ENCODE results near the gene ZNF585A. TPM values are rescaled to one million over a fixed set of nuclear protein-coding genes. Genes with fewer than 3 reads are reported as not detected.

The ZNF585A gene
- total and polyA plus RNA-seq, 2 of the 4 experiments (the other 2 are of a cell fraction), result 6.2 to 9.5 TPM

GRCh38 chr19:37218592-37218935 lies 46.1 kb upstream of the ZNF585A start:
- WGBS, 2 experiments (ENCODE audit: extremely low coverage in 2 of 2, insufficient read length in 1 of 2), result no CpG with 5 or more reads among the region's 6 CpGs
- peak overlapping the region; percentile 66 for H3K4me3 ChIP-seq (ENCODE audit: insufficient read depth, low read depth, low read length)
- H3K4ac ChIP-seq (ENCODE audit: low read depth, low read length), result peak overlapping the region; percentile 88
- peak overlapping the region; percentile 71 for H2BK5ac ChIP-seq (ENCODE audit: low read depth, low read length, poor library complexity, severe bottlenecking)
- CTCF ChIA-PET, result no interaction called here
- H2AK5ac ChIP-seq (ENCODE audit: low read depth, low read length), result peak overlapping the region; percentile 38
- peak overlapping the region; percentile 97 for H3K9ac ChIP-seq (ENCODE audit: low read depth, low read length)
- peak overlapping the region; percentile 74 for H3K56ac ChIP-seq (ENCODE audit: extremely low read depth, insufficient read depth, low read length)
- H4K5ac ChIP-seq (ENCODE audit: low read depth, low read length), result peak overlapping the region; percentile 91
- peaks cover 6% of the 10 kb centered on the region for H3K36me3 ChIP-seq (ENCODE audit: control insufficient read depth, insufficient read depth, low read length)
- H3K23ac ChIP-seq (ENCODE audit: low read depth, low read length), result peak overlapping the region; percentile 66
- H3K4me1 ChIP-seq (ENCODE audit: control insufficient read depth, insufficient read depth, low read length), result no peaks in the 10 kb centered on the region
- in situ Hi-C loops (cut with MboI; ENCODE audit: low sequenced_read_pairs) (loop anchor here (25.0 kb wide), 1 partner anchor 1006 kb away; the partner anchor contains the start of genes ZNF146 and ZNF565), intact Hi-C loops (cut with micrococcal nuclease) (loop anchor here (5.0 kb wide), 1 partner anchor 154 kb away; the partner anchor contains the start of gene ZNF527), dilution Hi-C loops (cut with HindIII; ENCODE audit: low sequenced_read_pairs, unreplicated experiment) (no loop called here)
- TSS peak; percentile 44 for BruUV-seq (replicated peaks)
- TF ChIP-seq RAD21 (IDR thresholded peaks at IDR 0.05; ENCODE audit: low read length), result no peak
- peak; percentile 40; the same call in 1 of the 2 replicates for TF ChIP-seq BHLHE40 (IDR thresholded peaks at IDR 0.05; ENCODE audit: low read depth, low read length)
- no peak for TF ChIP-seq MAFK (IDR thresholded peaks at IDR 0.05; ENCODE audit: low read depth, low read length)
- TF ChIP-seq POLR2A (IDR thresholded peaks at IDR 0.05; ENCODE audit: low read depth, low read length), result no peak
- H3K14ac ChIP-seq (replicated peaks; ENCODE audit: low read depth, low read length), result peak overlapping the region; percentile 81
- POLR2A ChIA-PET (ENCODE audit: unreplicated experiment), result no interaction called here
- peak overlapping the region; percentile 65 for H4K91ac ChIP-seq (ENCODE audit: insufficient read depth, low read depth, low read length)
- H2BK120ac ChIP-seq (ENCODE audit: low read depth, low read length), result no peak overlapping the region
- peak overlapping the region; percentile 63 for H2AK9ac ChIP-seq (replicated peaks; ENCODE audit: low read depth, low read length, poor library complexity)
- H3K27ac ChIP-seq (ENCODE audit: insufficient read depth, low read length), result peak overlapping the region; percentile 96
- no peaks in the 10 kb centered on the region for H4K20me1 ChIP-seq (ENCODE audit: insufficient read depth, low read length)
- peak; percentile 1 for ATAC-seq (ENCODE audit: low read depth)
- H2AFZ ChIP-seq (replicated peaks; ENCODE audit: low read length, poor library complexity), result peak overlapping the region; percentile 98
- peak overlapping the region; percentile 3; the same call in 1 of the 2 replicates for H3K18ac ChIP-seq (ENCODE audit: low read depth, low read length)
- H3K9me3 ChIP-seq (ENCODE audit: control insufficient read depth, insufficient read depth, low read length), result no peaks in the 10 kb centered on the region
- no peak overlapping the region for H2BK20ac ChIP-seq (ENCODE audit: low read depth, low read length)
- H3K4me2 ChIP-seq (ENCODE audit: low read depth, low read length), result peak overlapping the region; percentile 83
- H2BK15ac ChIP-seq (ENCODE audit: low read depth, low read length), result no peak overlapping the region
- peak overlapping the region; percentile 95 to 100 for H4K8ac ChIP-seq (ENCODE audit: low read depth in 2 of 2, low read length in 2 of 2)
- peak; percentile 39 for DNase-seq
- H3K27me3 ChIP-seq (ENCODE audit: control insufficient read depth, insufficient read depth, low read length), result no peaks in the 10 kb centered on the region
- peaks cover 10 to 20% of the 10 kb centered on the region in 2 experiments for H3K79me1 ChIP-seq (ENCODE audit: low read depth in 1 of 2, low read length in 2 of 2)
- no peaks in the 10 kb centered on the region for H3K9me1 ChIP-seq (ENCODE audit: insufficient read depth, low read length)
